IPS DF 4.7 (cell line): ENCODE data around the gene SPOCK1.

ENCODE experiments used
- DNase-seq: peaks from one replicate; pipeline ENCODE4 v3.0.0-alpha.2; 2013; ENCODE audit warnings: low spot score; ENCODE audit errors: extremely low read depth

The SPOCK1 gene

DNA sequence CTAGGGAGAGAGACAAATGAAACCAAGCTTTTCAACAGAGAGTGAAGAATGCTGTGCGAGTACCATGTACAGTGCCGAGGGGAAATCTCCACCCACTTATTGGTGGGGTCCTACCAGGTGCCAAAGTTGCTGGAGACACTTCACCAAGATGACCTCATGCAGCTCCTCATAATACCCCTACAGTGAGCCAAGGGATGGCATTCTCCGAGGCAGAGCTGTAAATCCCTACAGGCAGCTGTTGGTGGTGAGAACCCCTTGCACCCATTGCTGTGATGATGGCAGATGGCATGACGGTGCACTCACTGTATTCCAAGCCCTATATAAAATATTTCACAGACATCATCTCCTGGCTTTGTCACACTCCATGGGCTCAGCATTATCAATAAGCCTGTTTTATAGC lies 464.9 kb downstream of the SPOCK1 start:
- no peak for DNase-seq

DNA sequence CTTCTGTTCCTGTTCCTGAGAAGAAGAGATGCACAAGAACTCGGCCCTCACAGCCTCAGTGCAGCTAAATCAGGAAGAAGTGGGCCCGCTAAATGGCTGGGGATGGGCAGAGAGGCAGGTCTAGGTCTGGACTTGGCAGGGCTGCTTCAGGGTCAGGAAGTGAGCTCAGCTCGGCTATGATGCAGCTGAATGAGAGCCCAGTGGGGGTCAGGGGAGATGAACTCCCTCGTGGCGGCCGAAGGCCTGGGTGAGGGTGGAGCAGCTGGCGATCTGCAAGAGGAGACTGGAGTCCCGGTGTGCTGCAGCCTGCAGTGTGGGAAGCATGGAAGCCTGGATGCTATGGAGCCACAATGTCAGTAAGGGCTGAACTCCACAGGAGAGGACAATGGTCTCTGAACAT lies 466.2 kb downstream of the SPOCK1 start:
- no peak for DNase-seq

DNA sequence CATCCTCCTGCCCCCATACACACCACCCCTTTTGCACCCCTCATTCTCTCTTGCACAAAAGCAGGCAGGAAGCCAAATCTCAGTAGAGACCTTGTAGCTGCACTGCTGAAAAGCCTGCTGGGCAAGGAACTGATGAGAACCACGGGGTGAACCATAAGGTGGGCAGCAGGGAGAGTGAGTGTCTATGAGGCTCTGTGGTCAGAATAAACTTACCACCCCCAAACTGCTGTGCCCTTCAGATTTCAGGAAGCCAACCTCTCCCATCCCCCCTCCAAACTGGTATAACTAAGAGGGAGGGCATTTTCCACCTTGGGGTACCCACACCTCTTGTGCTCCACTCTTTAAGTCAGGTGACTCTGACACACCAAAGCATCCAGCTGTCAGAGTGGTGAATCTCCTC lies 471.4 kb downstream of the SPOCK1 start:
- DNase-seq: no peak

DNA sequence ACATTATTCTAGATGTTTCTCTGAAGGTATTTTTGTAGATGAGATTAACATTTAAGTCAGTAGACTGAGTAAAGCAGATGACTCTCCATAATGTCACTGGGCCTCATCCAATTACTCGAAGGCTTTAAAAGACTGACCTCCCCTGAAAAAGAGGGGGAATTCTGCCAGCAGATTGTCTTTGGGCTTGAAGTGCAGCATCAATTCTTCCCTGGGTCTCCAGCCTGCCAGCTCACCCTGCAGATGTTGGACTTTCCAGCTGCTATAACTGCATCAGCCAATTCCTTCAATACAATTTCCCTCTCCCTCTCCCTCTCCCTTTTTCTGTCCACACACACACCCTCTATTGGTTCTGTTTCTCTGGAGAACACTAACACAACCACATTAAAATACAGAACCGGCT lies 472.8 kb downstream of the SPOCK1 start:
- no peak for DNase-seq

DNA sequence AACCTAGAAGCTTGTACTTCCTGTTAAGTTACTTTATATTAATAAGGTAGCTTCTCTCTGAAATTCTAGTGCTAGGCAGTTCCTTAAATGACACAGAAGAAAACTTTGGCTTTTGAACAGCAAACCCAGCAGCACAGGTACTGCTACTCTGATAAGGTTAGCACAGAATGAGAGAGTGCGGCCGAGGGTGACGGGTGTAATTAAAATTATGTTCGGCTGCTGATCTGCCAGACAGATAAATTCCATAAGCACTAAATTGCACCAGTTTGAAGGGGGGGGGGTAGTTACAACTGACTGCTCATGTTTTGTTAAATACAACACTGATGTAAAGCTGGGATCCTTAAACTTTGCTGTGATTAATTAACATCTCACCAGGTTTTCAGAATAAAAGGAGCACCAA lies 475.1 kb downstream of the SPOCK1 start:
- DNase-seq: no peak

DNA sequence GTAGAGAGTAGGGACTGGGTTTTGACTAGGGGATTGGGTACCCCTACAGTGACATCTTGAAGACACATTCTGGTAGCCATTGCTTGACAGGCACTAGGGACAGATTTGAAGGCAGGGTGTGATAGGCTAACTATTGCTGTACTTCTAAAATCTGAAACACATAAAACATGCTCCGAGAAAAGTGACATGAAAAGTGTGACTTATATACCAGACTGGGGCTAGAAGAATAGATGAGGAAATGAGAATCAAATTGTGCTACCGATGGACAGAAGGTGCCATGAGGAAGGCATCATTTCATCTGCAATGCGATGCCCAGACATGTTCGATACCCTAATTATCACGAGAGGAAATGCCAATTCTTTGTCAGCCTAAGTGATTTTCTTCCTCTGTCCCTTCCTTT lies 475.8 kb downstream of the SPOCK1 start:
- no peak for DNase-seq

DNA sequence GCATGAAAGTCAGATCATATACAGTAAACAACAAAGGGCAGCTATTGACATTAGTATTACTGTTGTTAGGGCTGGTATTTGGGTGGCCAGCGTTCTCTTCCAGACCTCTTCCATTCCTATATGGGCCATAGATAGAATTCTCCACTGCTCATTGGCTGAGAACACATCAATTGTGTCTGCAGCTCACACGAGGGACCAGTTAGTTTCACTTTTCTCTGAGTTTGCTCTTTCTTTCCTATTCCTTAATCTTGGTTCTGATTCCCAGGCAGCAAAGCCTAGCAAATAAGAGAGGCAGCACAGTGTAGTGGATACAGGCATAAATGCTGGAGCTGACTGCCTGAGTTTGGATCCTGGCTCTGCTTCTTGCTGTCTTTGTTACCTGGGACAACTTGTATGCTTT lies 476.4 kb downstream of the SPOCK1 start:
- DNase-seq: no peak

DNA sequence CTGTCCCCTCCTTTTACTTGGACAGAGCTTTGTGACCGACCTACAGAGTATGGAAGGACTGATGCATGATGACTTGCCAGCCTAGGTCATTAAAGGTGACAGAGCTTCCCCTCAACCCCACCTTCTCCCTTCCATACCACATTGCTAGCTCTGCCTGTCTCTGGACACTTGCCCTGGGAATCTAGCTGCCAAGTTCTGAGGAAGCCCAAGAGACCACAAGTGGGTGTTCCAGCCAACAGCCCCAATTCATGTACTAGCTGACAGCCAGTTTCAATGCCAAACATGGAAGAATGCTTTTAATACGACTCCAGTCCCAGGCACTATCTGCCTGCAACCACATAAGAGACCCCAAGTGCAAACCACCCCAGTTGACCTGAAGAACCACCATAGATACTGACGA lies 477.1 kb downstream of the SPOCK1 start:
- DNase-seq: no peak

DNA sequence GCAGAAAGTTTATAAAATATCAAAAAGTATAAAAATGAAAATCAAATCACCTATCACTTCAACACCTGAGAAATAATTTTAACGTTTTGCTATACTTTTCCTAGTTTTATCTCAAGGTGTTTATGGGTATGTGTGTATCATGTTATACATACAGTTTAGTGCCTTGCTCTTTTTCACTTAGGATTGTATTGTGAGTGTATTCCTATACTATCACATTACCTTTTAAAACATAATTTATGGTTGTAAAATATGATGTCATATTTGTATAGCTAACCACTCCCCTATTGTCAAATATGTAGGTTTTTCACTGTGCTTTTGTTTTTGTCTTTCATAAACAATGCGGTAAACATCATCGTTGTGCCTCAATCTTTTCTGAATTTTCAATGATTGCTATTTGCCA lies 479.9 kb downstream of the SPOCK1 start:
- no peak for DNase-seq

DNA sequence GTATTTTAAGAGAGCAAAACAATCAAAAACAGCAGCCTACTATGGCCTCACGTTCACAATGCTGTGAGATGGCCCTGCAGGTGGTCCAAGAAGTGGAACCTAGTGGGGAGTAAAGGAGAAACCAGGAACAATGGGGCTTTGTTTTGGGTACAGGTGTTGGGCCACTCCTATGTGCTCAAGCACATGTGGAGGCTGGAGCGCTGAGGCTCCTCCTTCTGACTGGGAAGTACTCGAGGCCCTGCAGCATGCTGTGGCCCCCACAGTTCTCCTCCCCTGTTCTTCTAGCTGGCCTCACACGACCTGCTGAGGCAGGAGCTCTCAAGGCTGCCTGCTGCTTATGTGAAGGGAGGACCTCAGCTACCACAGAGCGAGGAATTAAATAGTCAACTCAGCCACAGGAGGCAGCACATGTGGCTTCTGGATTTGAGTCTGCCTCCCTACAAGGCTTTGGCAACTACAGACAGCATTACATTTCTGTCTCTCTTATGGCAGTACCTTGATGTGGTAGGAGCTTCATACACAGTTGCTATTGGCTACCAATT lies 482.3 kb downstream of the SPOCK1 start:
- no peak for DNase-seq

DNA sequence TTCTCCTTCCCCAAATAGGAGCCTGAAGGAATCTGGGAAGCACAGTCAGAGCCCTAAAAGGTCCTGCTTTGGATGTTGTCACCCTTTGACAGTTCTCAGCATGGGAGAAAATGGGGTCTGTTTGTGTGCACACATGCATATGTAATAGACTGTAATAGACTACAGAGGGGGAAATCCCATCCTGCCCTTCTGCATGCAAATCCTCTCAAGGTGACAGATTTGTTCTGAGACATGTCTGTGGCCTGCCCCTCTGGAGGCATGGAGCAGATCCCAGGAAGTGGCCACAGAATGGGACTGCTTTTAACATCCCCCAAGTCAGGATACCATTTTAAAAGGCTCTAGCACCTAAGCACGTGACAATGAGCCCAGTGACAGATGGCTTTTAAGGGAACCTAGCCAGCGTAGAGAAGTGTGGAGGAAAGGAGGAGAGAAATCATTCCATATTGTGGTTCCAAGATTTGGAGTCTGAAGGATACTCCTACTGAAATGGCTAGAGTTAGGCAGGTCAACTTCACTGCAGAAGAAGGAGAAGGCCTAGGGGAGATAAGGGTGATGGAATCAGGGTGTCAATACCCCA lies 483.5 kb downstream of the SPOCK1 start:
- no peak for DNase-seq

DNA sequence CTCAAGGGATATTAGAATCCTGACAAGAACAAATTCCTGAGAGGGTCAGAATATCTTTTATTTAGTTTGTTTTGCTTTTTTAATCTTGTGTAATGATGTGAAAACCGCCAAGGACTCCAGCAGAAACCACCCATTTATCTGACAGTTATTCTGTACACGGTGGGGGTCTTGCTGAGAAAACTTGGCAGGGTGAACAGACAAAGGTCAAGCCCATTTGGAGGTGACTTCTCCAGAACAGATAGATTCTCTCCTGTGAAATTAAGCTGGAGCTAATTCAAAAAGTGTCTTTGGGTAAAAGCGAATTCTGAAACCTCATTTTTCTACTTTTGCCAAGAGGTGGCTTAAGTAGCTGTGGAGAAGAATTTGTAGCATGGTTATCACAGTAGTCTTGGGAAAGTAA lies 484.4 kb downstream of the SPOCK1 start:
- no peak for DNase-seq

DNA sequence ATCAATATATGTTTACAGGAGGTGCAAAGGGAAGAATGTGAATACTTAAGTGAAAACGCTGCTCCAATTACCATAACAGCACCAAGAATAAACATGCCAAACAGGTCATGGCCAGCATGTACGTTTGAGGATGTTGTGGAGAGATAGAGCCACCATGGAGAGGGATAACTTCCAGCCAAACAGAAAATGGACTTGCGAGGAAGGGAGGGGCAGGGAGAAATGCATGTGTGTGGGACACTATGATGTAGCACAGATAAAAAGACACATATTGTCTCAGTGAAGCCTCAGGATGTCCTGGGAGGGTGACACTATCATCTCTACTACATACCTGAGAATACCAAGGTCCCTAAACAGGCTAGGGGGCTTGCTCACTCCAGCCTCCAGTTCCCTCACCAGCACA lies 488.9 kb downstream of the SPOCK1 start:
- no peak for DNase-seq

DNA sequence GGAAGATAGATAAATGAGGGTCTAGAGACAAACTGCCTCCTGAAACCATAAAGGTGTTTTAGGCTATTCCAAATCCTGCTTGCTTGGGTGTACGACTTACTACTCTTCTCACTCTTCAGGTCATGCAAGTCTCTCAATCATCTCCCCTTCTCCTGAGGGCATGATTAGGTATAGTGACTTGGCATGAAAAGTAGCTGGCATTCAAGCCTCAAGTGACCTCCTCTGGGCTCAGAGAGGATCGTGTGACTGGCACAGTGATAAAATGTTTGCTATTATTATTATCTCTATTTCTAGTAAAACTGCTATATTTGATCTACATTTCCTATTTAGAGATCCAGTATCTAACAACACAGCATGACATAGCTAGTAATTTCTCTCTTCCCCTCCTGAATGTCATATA lies 494.8 kb downstream of the SPOCK1 start:
- no peak for DNase-seq

DNA sequence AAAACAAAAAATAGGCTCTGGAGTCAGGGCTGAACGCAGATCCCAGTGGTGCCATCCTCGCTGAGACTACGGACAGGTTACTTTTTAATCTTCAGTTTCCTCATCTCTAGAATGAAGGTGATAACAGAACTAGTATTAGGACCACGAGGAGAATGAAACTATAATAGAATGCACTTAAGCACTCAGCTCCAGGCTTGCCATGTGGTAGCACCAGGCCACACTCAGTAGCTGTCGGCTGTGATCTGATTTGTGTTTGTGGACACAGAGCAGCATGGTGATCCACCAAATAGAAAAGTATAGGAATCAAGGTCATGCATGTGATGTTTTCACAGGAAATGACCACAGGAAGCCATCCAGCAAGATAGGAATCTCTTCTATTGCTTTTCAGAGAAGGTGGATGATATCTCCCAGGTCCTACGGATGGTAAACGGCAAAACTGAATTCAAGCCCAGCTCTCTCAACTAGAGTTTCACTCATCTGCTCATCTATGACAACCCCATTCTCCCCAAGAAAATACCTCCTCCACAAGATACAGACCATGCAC lies 498.0 kb downstream of the SPOCK1 start:
- DNase-seq: no peak

DNA sequence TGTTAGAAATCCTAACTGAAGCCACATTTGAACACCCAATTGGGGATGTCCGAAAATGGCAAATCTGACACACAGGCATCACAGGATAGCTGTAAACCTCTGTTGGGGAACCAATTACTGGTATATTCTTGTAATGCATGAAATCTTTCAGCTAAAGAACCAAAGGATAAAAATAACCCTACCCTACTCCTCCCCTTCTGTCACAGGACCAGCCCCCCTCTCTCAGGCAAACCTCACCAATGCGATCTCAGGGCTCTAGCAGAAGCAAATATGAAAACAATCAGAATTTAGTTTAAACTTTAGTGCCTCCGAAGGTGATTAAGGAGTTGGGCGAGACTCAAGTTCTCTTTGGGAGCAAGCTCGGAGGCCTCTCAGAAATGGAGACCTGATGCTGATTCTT lies 499.3 kb downstream of the SPOCK1 start:
- DNase-seq: no peak

DNA sequence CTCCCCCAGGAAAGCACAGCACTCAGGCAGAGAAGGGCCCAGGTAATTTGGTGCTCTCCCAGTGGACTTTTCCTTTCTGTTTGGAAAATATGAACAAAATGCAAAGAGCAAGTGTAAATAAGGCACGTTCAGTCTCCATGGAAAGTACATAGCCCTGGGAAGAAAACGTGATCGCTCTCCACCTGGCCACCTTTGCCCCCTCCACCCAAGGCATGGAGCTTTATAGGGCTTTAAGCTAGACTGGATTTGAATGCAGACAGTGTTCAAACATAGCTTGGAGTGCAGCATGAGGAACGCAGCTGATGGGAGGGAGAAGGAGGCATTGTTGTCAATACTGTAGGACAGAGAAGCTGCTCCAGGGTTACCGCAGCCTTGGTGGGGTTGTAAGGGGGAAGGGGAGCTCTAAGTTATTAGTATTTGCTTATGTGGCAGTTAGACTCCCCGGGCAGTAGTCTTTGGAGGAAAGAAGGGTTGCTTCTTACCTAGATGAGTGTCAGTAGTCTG lies 500.2 kb downstream of the SPOCK1 start:
- no peak for DNase-seq

DNA sequence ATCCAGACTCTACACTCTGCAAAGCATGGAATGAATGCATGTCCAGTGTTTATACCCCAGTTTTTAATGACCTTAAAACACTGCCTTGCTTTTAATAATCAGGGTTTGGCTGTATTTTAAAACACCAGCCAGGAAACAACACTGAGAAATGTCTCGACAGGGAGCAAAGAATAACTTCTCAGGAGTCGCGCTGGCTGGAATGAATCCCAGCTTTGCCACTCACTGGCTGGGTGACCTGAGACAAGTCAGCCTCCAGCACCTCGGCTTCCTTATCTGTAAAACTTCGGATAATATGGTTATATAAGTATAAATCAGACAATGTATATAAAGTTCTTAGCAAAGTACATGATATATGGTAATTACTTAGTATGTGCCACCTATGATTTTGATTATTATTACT lies 505.0 kb downstream of the SPOCK1 start:
- DNase-seq: no peak

DNA sequence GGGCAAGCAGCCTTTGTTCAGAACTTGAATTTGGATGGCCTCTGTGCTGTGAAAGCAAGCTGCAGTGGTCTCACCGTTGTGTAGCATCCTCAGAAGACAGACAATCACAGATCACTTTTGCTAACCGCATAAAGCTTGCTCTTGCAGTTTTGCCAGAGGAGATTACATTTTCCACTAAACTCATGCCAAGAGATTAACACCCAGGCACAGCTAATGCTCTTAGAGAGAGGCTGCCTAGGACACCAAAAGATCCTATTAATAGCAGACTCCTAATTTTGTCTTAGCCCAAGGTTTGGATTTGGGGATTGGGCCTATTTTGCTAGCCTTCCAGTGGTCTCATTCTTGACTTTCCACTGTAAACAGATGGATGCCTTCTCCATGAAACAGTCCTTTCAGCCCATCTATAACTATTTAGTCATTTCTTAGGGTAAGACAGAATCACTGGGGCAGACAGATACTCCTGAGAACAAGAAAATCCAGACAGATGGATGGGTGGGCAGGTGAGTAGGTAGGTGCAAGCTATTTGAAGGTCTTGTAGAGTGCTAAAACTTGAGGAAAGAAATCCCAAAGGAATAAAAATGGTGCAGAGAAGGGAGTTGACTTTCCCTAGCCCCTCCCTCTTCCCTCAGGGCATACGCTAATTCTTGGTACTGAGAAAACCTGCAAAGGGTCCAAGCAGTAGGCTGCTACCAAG lies 506.2 kb downstream of the SPOCK1 start:
- no peak for DNase-seq

DNA sequence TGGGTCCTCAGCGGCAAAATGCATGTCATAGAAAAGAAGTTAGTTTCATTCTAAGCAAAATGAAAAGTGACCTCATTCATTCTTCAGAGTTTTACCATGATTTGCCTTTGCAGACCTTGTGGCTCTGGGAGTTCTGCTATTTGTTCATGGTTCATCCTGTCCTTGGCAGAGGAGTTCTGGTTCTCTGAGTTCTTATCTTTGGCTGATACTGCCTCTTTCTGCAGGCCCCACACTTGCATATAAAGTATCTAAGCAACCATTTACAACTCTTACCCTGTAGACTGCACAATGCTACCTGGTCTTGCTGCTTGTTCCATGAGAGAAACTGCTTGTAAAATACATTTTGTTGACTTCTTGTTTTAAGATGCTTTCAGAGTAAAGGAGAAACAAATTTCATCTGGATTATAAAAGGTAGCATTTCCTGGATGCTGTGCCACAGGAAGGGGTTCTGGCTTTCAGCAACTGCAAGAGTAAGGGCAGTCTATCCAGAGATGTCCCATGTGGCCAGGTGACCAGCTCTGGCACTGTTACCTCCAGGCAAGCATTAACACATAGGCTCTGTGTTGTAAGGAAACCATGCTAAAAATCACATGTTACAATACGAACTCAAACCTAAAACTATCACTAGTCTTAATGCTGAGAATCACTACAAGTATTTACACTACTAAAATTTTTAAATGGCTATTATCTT lies 513.2 kb downstream of the SPOCK1 start:
- no peak for DNase-seq

DNA sequence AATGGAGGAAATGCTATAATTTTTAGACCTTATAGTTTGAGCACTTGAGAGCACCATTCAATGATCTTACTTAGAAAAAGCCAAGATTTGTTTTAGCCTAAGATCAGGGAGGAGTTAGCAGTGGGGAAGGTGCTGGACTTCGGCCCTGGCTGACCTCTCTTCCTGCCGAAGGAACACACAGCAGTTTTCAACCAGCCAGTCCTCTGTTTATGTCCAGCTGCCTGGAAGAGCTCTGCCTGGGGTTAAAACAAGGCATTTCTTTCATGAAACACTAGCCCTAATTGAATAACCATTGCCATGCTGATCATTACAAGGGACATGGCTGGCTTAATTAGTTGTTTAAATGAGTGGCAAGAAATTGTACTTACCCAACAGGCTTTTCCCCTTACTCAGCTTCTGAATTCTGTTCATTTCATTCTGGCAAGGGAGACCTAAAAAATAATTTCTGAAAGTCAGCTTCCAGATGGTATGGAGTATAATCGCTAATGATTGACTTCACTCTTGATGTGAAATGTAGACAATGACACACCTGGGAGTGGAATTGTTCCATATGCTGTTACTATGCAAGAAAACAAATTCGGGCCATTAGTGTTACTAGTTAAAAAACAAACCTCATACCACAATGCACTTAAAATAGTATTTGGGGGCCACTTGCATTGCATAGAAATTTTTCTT lies 514.2 kb downstream of the SPOCK1 start:
- DNase-seq: no peak

DNA sequence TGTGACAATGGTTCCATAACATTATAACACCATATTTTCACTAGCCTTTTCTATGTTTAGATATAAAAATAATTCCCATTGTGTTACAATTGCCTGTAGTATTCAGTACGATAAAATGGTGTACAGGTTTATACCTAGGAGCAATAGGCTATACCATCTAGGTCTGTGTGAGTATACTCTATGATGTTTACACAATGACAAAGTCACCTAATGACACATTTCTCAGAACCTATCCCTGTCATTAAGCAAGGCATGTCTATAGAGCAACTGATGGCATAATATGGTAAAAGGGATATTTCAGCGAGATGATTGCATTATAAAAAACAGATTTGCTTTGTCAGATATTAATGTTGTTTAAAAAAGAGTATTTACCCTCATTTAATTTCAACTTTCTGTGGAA lies 517.2 kb downstream of the SPOCK1 start:
- no peak for DNase-seq
